Brain pericyte (primary cell): Measurements from ENCODE around the gene EEF1A2.

Experiments used
- DNase-seq: peaks from one replicate; pipeline ENCODE4 v3.0.0-alpha.2; 2012; ENCODE audit warnings: low read depth, low spot score

The EEF1A2 gene

DNA sequence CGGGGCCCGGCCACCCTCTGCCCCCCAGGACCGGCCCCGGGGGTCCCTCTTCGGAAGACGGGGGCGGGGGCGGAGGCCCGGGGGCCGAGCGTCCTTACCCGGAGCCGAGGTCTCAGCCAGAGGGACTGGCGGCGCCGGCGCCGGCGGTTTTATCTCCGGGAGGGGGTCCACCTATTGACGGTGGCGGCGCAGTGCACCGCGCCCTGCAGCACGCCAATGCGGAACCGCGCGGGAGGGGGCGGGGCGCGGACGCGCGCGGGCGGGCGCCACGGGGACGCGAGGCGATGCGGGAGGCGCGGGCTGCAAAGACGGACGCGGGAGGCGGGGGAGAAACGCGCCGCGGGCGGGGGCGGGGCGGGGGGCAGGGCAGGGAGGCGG lies at the start of gene EEF1A2:
TSS of gene EEF1A2 (minus strand) at position 124 of the 378 bp plus-strand sequence. CDS start 1,320 bp downstream, outside the sequence.
- DNase-seq, result no peak

DNA sequence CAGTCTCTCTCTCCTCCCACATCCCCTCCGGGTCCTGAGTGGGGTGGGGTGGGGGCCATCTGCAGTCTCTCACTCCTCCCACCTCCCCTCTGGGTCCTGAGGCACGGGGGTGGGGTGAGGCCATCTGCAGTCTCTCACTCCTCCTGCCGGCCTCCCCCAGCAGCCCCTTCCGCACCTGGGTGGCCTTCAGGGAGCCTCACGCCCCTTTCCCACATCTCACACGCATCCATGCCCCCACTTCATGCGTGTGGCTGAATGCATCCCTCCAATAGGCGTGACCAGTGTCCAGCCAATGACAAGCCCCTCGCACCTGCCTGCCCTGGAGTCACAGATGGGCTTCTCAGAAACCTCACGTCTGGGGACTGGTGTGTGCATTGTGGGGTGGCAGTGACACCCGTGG lies 49.7 kb upstream of the EEF1A2 start:
- no peak for DNase-seq

- DNase-seq, result no peak
Measured at GRCh38 chr20:63547725-63548480, 49.0 kb upstream of the EEF1A2 start, which contains the start of gene SRMS. TSS of gene SRMS (minus strand) at chr20:63547749. CDS start at chr20:63547463, 286 bp downstream.

DNA sequence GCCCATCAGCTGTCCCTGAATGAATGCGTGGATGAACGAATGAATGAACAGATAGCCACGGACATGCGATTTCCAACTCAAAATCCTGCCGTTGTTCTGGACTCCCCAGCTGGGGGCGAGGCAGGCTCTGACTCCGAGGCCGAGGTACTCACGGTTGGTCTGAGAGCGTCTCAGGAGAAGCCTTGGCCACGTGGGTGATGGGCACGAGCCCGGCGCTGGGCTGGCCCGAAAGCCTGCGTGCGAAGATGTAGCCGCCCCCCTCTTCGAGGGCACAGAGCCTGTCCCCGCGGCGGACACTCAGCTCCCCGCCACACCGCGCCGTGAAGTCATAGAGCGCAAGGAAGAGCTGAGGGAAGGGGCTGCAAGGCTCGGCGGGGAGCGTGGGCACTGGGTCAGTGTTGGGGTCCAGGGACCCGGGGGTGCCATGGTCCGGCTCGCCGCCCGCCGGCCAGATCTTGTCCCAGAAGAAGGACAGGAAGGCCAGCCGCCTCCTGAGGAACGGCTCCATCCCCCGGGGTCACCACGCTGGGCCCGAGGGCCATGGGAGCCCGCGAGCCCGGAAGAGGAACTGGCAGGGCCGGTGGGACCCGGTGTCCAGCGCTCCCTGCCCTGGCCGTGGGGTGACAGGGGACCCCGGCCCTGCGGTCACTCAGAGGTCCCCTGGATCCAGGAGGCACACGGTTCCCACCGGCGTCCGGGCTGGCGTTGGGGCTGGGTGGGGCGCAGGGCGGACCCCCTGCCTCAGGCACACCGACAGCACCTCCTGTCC lies 48.3 kb upstream of the EEF1A2 start:
- no peak for DNase-seq

DNA sequence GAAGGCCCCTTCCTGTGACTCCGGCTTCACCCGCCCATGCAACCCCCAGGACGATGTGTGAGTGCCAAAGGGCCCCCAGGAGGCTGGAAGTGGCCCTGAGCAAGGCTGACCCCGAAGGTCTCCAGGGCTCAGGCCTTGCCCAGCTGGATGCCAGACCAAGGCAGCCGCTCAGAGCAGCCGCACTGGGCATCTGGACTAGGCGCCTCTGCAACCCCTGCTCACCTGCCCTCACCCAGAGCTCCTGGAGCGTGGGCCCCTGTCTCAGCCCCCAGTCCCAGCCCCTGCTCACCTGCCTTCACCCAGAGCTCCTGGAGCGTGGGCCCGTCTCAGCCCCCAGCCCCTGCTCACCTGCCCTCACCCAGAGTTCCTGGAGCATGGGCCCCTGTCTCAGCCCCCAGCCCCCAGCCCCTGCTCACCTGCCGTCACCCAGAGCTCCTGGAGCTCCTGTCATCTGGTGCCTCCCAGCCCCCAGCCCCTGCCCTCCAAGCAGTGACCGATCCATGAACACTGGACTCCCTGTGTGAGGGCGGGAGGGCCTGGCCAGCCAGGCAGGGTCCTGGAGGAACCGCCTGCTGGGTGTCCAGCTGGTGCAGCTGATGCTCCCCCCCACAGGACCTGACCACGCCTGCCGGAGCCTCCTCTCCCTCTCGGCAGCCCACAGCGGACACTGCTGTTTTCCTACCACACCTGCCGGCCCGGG lies 47.5 kb upstream of the EEF1A2 start:
- DNase-seq, result no peak

- DNase-seq, result no peak
Measured at GRCh38 chr20:63545814-63546213, 46.9 kb upstream of the EEF1A2 start.

GRCh38 chr20:63544958-63545516 lies 46.2 kb upstream of the EEF1A2 start:
- DNase-seq, result no peak

- no peak for DNase-seq
Measured at GRCh38 chr20:63544241-63544957, 45.5 kb upstream of the EEF1A2 start.

- no peak for DNase-seq
Measured at GRCh38 chr20:63543733-63544132, 44.9 kb upstream of the EEF1A2 start.

DNA sequence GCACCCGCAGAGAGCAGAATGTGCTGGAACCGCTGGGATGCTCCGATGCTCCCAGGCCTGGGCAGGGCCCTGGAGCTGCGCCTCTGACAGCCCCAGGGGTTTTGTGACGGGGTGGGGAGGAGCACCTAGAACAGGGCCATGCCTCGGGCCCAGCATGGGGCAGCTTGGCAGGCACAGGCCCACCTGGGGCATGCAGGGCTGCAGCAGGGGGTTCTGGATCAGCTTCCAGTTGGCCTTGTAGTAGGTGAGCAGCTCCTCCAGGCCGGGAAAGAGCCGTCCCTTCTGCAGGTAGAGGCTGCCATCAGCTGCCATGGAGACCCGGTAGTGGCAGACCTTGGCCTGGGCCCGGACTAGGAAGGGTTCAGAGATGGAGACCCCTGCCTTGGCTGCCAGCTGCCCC lies 44.2 kb upstream of the EEF1A2 start:
- no peak for DNase-seq

DNA sequence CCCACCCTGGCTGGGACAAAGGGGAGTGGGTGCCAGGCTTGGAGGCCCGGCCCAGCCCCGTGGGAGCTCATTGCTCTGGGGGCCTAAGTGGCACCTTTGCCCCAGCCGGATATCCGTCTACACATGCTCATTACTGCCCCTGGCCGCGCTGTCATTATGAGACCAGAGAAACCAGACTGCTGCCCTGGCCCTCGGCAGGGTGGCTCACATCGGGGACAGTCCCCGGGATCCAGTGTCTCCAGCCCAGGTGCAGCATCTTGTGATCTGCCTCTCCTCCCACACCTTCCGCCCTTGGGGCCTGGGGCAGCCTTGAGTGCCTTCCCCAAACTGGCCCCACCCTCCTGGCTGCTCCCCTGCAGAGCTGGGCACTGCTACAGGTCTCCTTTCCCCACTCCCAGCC lies 43.8 kb upstream of the EEF1A2 start:
- no peak for DNase-seq

DNA sequence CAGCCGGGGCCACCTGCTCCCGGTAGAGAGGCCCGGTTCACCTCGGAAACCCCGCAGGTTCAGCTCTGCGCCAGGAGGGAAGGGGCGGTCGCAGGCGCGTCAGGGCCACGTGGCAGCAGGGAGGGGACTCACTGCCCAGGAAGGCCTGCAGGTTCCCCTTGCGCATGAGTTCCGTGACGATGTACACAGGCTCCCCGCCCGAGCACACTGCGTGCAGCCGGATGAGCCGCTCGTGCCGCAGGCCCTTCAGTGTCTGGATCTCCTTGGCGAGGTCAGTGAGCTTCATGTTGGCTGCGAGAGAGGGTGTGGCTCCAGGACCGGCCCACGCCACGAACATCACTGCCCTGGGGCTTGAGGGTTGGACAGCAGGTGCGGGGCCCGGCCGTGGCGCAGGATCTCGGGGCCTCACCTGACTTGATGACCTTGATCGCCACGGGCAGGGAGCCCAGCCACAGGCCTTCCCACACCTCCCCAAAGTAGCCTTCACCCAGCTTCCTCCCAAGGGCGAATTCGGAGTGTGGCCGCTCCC lies 43.2 kb upstream of the EEF1A2 start:
- no peak for DNase-seq

- DNase-seq, result no peak
Measured at GRCh38 chr20:63541371-63541770, 42.5 kb upstream of the EEF1A2 start.

DNA sequence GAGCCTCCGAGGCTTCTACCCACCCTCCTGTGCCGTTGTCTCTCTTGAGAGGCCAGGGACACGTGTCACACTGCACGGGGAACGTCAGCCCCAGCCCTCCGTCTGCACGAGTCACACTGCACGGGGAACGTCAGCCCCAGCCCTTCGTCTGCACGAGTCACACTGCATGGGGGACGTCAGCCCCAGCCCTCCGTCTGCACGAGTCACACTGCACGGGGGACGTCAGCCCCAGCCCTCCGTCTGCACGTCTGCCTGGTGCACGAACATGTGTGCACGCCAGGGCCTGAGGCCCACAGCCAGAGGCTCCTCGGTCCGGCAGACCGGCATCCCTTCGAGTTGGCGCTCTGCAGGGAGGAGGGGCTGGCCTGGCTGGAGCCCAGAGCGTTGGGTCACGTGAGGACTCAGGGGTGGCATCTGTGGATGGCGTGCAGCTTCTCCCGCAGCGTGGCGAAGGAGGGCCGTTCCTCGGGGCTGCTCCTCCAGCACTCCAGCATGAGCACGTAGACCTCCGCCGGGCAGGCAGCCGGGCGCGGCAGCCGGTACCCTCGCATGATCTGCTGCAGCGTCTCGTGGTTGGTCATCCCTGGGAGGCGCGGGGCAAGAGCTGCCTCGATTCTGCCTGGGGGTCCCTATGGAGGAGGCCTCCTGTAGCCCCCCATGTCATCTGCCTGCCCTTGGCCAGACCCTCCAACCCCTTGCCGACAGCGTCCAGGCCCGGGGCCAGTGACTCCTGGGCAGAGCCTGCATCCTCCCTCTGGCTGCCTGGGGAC lies 41.7 kb upstream of the EEF1A2 start:
- no peak for DNase-seq

DNA sequence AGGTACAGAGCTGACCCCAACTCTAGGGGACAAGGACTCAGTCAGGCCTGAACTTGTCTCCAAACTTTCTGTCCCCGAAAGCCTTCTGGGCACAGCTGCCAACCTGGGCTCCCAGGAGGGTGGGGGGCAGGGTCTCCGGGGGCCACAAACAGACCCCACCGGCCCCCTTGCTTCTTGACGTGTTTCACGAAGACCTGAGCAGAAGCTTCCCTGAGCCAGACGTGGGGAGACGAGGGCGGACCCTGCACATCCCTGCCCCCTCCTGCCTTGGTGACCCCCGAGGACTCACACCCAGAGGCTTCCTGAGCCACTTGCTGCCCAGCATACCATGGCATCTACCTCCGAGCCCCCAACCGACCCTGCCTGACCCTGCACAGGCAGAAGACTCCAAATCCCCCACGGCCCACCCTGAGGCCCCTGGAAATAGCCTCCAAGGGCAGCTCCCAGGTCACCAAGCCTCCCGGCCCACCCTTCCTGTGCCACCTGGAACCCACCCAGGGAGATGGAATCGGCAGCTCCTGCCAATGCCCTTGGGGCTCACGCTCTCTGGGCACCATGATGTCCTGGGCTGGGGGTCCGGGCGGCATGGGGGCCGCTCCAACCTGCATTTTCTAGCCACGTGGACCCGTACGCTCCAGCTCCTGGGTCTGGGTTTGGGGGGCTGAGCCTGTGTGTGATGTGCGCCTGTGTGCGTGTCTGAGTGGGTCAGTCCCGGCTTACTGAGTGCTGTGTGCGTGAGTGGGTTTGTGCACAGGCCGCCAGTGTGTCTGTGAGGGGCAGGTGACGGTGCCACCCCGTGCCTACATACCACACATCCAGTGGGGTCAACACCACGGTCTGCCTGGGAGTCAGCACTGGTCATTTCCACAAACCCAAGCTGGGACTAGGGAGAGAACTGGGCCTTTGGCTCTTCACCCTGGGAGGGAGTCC lies 40.8 kb upstream of the EEF1A2 start:
- no peak for DNase-seq

- no peak for DNase-seq
Measured at GRCh38 chr20:63539092-63539430, 40.2 kb upstream of the EEF1A2 start.

GRCh38 chr20:63538204-63539091 lies 39.6 kb upstream of the EEF1A2 start:
- DNase-seq, result no peak

DNA sequence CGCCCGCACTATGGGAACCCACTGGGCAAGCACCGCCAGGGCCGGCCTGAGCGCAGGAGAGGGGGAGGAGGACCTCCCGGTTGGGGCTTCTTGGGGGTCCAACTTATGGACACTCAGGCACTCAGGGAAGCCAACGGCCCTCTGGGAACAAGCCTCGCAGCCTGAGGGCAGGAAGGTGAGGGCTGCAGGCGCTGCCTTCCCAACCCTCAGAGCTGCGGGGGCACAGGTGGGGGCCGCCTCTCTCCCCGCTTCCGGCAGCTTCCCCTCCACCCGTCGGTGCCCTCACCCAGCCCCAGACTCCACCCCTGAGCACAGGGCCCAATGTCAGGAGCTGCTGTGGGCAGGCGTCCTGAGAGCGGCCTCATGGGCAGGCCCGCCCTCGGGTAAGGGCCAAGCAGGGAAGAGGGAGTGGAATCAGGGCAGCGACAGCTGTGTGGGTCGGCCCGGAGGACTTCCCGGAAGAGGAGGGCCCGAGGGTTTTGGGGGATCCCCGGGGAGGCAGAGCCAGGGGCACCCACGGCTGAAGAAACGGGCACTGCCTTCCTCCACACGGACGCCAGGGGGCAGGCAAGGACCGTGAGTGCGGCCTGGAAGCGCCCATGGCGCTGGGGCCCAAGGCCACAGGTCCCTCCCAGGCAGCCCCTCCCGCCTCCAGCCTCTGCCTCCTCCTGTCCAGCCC lies 38.8 kb upstream of the EEF1A2 start:
- peak; percentile 64 for DNase-seq
